HG03175 (cell line): ENCODE data around the gene PLEKHA1.

Source experiments
- ATAC-seq: cut with Tn5 transposase; IDR thresholded peaks from one replicate; pipeline ENCODE4 v1.9.1; 2021; ENCODE audit warnings: mild to moderate bottlenecking, moderate library complexity; ENCODE audit not compliant: unreplicated experiment

Gene PLEKHA1

DNA sequence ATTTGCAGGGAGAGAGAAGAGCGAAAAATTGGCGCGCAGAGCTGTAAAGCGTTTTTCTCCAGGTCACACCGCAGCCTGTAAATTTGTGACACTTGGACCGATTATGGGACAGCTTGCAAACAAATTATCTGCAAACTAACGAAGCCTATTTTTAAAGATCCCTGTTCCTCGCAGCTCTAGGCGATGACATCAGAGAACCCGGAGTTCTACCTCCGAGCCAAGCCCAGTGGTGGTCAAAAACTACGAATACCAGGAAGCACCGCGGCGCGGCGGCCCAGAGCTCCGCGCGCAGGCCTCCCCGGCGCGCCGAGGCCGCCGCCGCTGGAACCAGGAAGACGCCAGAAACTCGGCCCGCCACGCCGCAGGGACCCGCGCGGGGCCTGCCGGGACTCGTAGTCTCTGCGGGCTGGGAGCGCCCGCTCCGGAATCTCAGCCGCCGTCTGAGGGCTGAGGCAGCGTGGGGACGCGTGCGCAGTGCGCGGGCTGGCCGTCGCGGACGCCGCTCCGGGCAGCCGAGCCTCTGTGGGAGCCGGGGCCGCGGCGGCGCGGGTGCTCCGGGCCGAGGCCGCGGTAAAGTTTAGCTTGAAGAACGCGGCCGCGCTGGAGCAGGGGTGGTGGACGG lies at the start of gene PLEKHA1:
TSS of gene PLEKHA1 (plus strand) at position 472 of the 622 bp plus-strand sequence. CDS start 18,493 bp downstream, outside the sequence.
- ATAC-seq, result peak; percentile 92

DNA sequence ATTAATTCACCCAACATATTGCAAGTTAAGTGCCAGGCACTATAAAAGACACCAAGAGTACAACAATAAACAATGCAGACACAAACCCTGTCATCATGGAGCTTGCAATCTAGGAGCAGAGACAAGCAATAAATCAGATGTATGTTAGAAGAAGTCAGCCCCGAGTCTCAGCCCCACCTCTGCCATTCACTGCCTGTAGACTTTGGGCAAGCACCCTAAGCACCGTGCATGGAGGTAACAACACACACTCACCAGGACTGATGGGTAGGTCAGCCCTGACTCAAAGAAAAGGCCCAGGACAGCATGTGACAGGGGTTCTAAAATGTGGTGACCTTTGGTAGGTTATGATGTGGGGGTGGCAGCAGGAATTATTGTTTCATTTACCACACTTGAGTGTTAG lies 49.3 kb upstream of the PLEKHA1 start:
- ATAC-seq, result no peak

DNA sequence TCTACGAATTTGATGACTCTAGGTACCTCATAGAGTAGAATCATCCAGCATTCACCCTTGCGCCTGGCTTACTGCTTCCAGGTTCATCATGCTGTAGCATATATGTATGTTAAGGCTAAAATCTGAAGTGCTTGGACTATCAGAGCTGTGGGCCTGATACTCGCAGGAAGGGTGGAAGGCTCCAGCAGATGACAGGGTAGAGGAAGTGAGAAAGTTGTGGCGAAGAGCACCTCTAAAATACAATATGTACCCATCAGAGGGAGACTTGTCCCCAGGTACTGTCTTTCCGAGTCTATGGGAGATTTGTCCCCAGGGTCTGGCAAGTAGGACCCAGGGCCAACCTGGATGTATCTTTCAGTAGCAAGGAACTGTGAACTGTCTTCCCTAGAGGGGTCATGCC lies 48.1 kb upstream of the PLEKHA1 start:
- ATAC-seq, result no peak

DNA sequence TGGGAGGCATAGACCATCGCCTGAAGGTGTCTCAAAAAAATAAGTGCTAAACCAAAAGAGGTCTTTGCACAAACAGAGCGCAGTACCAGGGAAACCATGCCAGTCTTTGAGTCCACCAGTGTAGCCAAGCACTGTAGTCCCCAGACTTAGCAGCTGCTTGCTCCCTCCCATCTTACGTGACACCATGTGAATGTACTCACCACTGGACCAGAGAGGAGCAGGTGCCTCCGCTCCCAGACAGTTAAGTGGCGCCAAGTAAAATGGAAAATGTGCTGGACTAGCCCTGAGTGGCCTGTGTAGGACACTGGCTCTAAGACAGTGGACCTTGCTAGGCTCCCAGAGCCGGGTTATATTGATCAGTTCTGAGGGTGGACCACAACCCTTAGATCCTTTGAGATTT lies 47.7 kb upstream of the PLEKHA1 start:
- no peak for ATAC-seq

DNA sequence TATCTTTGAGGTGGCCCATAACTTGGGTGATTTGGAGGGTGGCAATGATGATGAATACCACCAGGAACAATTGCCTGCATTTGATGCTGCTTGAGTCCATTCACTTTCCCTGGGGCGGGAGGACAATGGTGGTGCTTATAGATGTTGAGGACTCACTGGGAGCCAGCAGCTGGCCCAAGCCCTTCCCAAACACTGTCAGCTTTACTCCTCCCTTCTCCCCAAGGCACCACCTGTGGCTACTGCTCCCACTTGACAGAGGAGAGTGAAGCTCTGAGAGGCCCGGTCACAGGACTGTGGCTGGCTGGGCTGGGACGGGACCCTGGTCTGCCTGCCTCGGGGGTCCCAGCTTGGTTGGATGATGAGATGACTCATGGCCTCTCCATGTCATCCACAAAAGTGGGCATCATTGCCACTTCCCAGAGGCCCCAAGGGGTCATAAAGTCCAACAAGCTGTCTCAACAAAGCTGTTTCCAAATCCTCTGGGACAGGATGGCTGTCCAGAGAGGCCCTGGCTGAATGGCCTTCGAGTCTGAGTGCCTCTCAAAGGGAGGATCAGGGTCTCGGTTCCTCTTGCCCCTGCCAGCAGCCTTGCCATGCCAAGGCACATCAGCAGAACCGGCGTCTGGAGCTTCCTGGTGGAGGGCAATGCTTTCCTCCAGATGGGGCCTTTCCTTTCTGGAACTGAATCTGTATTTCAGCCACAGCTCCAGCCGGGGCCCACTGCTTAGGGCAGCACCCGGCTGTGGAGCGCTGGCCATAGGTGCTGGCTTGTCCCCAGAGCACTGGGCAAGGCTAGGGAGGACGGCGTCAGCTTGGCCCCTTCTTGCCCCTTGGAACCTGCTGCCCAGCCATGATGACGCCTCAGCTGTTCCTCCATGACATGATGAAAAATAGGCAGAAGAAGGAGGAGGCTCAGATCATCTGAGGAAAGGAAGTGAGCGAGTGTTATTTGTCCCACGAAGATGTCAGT lies 47.0 kb upstream of the PLEKHA1 start:
- ATAC-seq, result no peak

DNA sequence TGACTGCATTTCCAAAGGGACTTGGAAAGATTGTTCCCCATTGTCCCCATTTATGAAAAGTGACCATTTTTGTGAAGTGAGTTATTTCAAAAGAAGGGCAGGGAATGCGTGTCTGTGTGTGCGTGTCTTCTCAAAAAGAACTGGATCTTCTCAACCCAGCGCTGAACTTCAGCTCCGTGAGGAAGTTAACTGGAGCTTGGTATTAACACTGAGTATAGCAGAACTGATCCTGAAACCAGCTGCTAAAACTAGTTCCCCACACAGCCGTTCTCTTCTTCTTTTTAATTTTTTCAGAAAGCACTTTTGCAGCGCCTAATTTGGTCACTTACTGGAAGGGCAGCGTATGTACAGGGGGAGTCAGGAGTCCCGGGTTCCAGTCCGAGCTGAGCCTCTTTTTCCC lies 45.8 kb upstream of the PLEKHA1 start:
- ATAC-seq, result no peak

DNA sequence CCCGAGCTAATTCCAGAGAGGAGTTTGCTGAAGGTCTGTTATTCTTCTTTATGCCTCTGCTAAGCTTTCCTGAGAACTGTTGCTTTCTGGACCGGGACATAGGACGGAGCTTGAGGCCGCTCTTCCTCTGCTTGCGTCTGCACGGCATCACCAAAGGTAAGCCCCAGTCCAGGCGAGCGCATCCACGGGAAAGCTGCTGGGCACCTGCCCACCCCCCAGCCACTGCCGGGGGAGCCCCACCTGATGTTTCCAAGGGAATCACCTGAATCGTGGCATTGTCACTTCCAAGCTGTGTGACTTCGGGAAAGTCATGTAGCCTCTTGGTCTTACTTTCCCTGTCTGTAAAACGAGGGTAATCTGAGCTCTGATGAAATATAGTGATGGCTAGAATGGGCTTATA lies 45.1 kb upstream of the PLEKHA1 start:
- no peak for ATAC-seq

DNA sequence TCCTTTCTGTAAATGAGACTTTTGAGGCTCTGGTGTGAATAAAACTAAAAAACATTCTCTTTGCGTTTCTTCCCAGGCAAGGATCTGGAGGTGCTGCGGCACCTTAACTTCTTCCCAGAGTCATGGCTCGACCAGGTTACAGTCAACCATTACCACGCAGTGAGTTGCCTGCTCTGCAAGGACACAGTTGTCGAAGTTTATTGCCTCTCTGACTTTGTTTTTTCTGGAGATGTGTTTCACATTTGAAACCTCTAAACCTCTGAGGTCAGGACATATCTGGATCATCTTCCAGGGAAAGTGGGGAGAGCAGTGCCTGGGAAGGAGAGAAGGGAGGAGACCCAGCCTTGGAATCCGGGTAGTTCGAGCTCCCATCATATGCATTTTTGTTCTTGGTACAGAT lies 43.4 kb upstream of the PLEKHA1 start:
- no peak for ATAC-seq

DNA sequence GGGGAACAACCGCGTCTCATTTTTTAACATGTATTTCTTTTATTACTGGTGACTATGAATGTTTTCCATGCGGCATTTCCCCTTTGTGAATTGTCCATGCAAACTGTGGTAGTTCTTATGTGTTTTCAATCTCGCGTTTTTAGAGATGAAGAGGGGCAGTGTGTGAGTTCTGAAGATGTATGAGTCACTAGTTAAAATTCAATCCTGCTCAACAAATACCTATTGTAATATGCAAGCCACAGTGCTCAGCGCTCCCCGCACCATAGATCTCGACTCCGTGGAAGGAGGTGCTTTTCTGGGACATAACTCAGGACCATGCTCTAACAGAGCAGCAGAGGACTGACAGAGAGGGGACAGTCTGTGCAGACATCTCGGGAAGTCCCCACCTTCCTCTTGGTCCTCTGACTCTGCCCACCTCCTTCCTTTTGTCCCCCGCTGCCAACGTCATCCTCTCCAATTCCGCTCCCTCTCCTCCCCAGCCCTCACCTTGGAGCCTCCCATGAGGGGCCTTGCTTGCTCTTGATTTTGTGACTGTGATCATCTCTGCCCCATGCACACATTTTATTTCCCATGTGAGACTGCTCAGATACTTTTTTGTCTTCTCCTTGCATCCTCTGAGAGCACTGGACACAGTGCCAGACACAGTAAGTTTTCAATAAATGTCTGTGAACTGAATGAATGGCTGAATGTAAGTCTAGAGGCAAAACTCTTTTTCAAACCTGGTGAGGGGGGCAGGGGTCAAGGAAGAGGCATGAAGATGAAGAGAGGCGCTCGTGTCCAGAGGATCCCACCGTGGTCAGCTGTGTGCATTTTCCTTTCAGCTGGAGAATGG lies 42.7 kb upstream of the PLEKHA1 start:
- ATAC-seq, result no peak

DNA sequence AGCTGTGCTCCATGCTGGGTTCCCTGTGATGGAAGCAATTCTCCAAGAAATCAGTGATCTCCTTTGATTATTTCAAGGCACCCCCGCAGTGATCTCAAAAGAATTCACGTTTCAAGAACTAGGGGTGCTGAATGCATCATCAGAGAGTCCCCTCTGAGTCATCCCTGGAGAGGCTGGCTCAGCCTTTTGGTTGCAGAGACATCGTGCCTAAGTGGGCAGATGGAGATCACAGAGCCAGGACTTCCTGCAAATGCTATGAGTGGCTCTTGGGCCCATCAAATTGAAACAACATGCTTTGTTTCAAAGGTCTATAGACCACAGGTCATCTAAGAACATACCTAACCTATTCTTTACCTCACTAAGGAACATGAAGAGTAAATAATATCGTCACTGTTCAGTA lies 41.5 kb upstream of the PLEKHA1 start:
- ATAC-seq, result no peak

DNA sequence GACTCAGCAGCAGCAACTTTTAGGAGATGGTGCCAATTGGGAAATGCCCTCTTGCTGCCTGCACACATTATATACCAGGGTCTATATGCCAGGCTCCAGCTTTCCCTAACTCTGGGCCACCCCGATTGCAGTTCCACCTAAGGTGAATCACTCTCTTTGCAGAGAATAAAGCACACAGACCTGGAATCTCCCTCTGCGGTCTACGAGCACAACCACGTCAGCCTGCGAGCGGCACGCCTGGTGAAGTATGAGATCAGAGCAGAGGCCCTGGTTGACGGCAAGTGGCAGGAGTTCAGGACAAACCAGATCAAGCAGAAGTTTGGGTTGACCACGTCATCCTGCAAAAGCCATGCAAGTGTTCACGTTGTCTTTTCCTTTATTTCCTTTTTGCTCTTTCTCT lies 38.2 kb upstream of the PLEKHA1 start:
- no peak for ATAC-seq

DNA sequence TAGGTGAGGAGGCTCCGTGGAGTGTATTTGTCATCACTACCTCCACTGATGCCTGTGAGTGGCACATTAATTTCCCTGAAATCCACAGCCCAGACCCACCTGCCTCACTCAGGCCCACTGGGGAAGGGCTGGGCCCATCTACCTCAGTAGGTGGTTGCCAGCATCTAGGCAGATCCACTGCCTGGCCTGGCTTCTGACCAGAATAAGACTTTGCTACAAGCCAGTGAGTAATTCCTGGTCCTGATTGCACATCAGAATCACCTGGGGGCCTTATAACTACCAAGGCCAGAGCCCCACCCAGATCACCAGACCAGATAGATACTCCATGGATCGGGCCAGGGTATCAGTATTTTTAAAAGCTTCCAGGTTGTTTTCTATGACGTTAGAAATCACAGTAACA lies 37.5 kb upstream of the PLEKHA1 start:
- no peak for ATAC-seq

DNA sequence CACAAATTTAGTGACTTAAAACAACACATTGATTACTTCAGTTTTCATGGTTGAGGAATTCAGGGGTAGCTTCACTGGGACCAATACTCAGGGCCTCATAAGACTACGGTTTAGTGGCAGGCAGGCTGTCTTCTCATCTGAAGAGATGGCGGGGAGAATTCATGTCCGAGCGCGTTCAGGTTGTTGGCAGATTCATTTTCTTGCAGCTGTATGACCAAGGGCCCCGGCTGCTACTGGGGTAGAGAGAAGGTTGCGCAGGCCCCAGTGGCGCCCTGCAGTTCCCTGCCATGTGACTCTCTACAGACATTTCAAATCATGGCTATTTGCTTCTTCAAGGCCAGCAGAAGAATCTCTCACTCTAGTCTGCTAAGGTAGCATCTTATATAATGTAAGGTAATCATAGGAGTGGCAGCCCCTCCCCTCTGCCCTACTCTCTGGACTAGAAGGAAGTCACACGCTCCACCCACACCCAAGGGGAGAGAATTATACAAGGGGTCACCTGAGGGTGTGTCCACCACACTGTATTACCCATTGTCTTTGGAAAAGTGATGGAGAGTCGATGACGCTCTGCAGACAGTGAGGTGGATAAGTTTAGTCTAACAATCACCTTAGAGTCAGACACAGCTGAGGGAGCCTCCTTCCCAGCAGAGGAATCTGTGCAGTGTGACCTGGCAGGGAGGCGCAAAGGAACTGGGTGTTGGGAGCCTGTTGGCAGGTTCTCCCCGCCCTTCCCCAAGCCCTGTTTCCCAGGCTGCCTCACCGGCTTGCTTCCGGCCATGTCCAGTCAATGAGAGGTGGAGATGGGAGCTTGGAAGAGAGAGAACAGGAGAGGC lies 35.7 kb upstream of the PLEKHA1 start:
- ATAC-seq, result no peak

DNA sequence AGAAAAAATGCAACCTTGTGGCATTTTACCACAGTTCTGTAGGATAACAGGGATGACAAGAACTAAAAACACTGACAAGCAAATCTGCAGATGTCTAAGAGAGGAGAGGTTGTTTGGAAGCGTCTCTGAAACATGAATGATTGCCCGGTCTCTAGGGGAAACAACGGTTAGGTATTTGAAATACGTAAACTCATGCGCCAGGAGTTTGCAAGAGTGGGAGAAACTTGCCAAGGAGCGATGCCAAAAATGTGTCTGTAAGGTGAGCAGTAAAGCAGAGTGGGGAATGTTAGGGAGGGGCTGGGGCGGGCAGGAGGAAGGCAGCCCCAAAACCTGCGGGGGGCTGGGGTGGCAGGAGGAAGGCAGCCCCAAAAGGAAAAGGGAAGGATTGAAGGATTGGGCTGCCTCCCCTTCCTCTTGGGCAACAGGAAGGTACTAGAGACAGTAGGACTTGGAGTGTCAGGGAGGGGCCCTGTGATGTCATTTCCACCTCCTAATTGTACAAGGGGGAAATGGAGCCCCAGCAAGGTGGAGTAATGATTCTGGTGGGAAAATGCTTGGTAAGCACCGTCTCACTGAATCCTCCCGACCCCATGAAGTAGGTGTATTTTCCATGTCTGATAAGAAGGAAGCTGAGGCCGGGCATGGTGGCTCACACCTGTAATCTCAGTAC lies 33.2 kb upstream of the PLEKHA1 start:
- ATAC-seq, result no peak

DNA sequence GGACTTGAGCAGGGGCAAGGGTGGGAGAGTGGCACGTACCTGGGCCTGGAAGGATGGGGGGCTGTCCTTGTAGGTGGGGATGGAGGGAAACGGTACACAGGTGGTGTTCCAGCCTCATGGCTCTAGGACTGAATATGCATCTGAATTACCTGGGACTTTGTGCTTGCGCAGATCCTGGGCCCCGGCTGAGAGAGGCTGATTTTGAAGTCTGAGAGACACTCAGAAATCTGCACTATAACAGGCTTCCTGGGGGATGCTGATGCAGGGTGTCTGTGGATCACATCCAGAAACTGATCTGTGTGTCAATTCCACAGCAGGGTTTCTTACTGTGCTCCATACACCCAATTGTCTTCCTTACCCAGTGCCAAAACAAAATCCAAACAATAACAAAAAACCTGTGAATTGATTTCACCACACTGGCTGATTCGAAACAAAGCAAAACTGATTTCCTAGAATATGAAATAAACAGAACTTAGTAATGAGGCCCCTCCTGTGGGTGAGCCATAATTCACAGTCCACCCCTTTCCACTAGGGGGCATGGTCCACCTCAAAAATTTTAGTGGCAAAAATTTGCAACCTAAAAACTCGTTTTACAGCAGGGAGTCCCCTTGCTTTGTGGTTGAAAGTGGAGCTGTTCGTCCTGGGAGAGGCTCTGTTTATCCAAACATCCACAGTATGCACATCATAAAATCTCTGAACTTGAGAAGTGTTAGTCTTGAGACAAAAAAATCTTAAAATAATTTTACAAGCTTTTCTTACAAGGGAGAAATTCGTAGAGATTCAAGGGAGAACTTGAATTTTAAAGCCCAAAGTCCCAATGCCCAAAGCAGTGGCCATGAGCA lies 32.0 kb upstream of the PLEKHA1 start:
- ATAC-seq, result no peak

DNA sequence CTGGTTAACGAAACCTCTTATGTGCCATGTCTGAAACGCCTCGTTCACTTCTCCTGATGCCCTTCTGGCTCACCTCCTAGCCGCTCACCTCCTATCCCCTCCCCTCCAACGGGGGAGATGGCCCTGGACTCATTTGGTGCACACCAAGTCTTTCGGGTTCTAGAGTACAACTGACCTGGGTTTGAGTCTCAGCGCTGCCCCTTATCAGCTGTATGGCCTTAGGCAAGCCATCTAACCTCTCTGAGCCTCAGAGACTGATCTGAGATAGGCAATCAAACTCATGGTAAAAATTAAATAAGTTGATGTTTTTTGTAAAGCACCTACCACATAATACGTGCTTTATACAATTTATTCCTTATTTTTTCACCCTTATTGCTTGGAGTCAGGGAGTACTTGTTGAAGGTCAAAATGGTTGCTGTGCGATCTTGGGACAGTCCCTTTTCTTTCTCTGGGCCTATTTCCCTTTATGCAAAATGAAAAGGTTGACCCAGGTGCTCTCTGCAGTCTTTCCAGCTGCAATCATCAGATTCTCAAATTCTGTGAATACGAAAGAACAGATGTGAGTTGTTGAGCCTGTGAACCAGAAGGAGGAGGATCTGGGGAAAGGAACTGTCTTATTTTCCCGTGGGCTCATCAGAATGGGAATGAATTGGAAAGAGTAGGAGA lies 31.2 kb upstream of the PLEKHA1 start:
- ATAC-seq, result no peak

DNA sequence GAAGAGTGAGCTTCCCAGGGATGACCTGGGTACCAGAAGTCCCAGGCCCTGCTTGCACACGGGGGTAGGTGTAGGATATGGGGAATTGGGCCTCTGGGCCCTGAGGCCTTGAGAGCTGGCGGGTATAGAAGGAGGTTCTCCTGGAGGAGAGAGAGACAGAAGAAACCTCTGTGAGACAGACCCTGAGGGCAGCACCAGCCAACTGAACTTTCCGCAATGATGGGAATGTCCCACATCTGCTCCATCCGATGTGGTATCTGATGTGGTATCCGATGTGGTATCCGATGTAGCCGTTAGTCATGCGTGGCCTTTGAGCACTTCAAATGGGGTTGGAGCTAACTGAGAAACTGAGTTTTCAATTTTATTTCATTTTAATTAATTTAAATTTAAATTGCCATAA lies 30.6 kb upstream of the PLEKHA1 start:
- no peak for ATAC-seq

DNA sequence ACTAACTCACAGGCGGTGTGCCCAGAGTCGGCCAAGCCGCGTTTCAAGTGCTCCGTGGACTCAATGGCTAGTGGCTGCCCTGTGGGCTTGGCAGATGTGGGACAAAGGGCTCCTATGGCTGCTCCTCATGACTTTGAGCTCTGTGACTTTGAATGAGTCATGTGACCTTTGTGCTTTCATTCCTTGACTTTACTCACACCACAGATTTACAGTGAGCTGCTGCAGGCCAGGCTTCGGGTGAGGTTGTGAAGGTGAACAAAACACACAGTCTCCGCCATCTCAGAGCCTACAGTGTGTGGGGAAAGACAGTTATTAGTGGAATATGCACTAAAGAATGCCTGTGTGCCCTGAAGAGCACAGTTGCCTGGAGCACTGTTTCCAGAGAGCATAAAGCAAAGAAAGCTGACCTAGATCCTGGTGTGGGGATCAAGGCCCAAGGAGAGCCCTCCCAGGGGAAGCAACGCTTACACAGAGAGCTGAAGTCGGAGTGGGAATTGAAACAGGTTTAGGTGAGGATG lies 29.7 kb upstream of the PLEKHA1 start:
- ATAC-seq, result no peak
